HEK293T (cell line): ENCODE measurements around the gene FZD2.

Experiments used
- FOXM1 ChIP-seq: fragments of 450-650 bp; IDR thresholded peaks from 2 replicates; pipeline ENCODE4 v1.6.1; 2017; ENCODE audit warnings: mild to moderate bottlenecking, borderline replicate concordance
- NFRKB ChIP-seq: fragments of 450-650 bp; IDR thresholded peaks from 2 replicates; pipeline ENCODE4 v1.6.1; 2016; ENCODE audit warnings: mild to moderate bottlenecking, moderate library complexity
- SP1 ChIP-seq: fragments of 450-650 bp; IDR thresholded peaks from 2 replicates; pipeline ENCODE4 v1.6.1; 2017
- TARDBP ChIP-seq: fragments of 450-650 bp; IDR thresholded peaks from 2 replicates; pipeline ENCODE4 v1.6.1; 2016
- TF ChIP-seq, protein P1 (sequence below): fragments of 450-650 bp; IDR thresholded peaks from 2 replicates; pipeline ENCODE4 v1.6.1; 2016

DNA sequence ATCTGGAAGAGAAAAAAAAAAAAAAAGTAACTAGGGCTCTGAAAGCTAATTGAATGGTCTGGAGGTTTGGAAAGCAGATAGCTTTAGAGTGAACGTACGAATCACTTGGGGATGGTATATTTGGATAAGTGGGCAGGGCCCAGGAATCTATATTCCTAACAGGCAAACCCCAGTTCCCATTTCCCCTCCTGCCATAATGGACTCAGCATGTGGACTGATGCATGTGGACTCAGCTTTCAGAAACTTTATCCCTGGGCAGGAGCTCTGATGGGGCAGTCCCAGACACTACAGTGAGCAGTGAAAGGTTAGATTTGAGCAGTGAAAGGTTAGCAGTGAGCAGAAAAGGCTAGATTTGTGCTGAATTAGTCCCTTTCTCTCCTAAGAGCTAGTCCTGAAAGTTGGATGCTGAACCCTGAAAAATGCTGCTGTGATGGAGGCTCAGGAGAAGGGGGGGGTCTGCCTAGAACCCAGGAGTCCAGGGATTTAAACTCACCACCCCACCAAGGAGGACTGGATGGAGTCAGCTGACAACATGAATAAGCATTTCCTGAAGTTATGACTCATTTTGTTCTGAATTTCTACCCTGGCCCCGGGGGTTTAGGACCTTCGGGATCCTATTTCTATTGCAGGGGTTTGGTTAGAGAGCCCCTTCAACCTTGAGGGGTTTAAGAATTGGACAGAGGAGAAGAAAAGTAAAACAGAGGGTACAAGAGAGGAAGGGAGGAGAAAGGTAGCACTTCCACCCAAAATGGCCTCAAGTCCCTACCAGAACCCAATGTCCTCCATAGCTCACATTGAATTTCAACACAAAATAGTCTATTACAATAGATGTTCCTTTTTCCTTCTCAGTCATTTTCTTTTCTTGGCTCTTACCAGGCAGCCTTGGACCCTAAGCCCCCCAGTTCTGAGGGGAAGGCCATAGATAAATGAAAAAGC is 10.3 kb upstream of the FZD2 start:
- TF ChIP-seq, protein P1, sequence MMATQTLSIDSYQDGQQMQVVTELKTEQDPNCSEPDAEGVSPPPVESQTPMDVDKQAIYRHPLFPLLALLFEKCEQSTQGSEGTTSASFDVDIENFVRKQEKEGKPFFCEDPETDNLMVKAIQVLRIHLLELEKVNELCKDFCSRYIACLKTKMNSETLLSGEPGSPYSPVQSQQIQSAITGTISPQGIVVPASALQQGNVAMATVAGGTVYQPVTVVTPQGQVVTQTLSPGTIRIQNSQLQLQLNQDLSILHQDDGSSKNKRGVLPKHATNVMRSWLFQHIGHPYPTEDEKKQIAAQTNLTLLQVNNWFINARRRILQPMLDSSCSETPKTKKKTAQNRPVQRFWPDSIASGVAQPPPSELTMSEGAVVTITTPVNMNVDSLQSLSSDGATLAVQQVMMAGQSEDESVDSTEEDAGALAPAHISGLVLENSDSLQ = no peak
- TF ChIP-seq TARDBP (no peak), SP1 (no peak), NFRKB (no peak), FOXM1 (no peak)
